ENCODE data around the gene CCDC85B.
A peak's percentile ranks its signal among the peaks of the same experiment; 100 is the strongest.

The CCDC85B gene

GRCh38 chr11:65857500-65857852 lies 33.0 kb upstream of the CCDC85B start:
- DNase-seq: peak in 32 of 58 donors; percentile 55 to 86 (median 69)

- DNase-seq: peak; percentile 40 to 99 (median 97)
Observed at GRCh38 chr11:65857853-65858680, 32.4 kb upstream of the CCDC85B start, which contains the start of gene CFL1. TSS of gene CFL1 (minus strand) at chr11:65858180. CDS start at chr11:65858099, 81 bp downstream.

- no peak for DNase-seq
Observed at GRCh38 chr11:65858681-65859087, 31.8 kb upstream of the CCDC85B start.

GRCh38 chr11:65859095-65859811 lies 31.2 kb upstream of the CCDC85B start:
- DNase-seq: peak; percentile 67 to 99 (median 93)

GRCh38 chr11:65859812-65860277 lies 30.6 kb upstream of the CCDC85B start:
- DNase-seq: peak in 10 of 58 donors; percentile 50 to 79 (median 64)

- peak; percentile 43 to 97 (median 89) for DNase-seq
Observed at GRCh38 chr11:65860278-65861164, 30.0 kb upstream of the CCDC85B start, which contains the start of gene MUS81. TSS of gene MUS81 (plus strand) at chr11:65860433. CDS start at chr11:65860754, 321 bp downstream.

GRCh38 chr11:65861165-65861505 lies 29.3 kb upstream of the CCDC85B start:
- DNase-seq: no peak

GRCh38 chr11:65861533-65862183 lies 28.8 kb upstream of the CCDC85B start:
- no peak for DNase-seq

- no peak for DNase-seq
Observed at GRCh38 chr11:65862191-65862735, 28.2 kb upstream of the CCDC85B start.

- DNase-seq: no peak
Observed at GRCh38 chr11:65862941-65863888, 27.3 kb upstream of the CCDC85B start.

GRCh38 chr11:65863889-65864705 lies 26.4 kb upstream of the CCDC85B start:
- no peak for DNase-seq

- no peak for DNase-seq
Observed at GRCh38 chr11:65864706-65865471, 25.6 kb upstream of the CCDC85B start.

GRCh38 chr11:65865550-65866172 lies 24.8 kb upstream of the CCDC85B start:
- no peak for DNase-seq

GRCh38 chr11:65866509-65867283 lies 23.8 kb upstream of the CCDC85B start:
- DNase-seq: no peak

- no peak for DNase-seq
Observed at GRCh38 chr11:65867284-65868071, 23.0 kb upstream of the CCDC85B start.
